Liver (tissue), 9 donors: ENCODE results near the gene MTHFD1. TPM values are rescaled to one million over a fixed set of nuclear protein-coding genes. Genes with fewer than 3 reads are reported as not detected.
A peak's percentile ranks its signal among the peaks of the same experiment; 100 is the strongest.

Source experiments
- DNase-seq: peaks from one replicate; pipeline ENCODE4 v3.0.0-alpha.2; 2017; ENCODE audit warnings: low spot score
- H3K27ac ChIP-seq, 2 donors: one replicate each; pipeline ENCODE4 v1.7.0; 2013; ENCODE audit warnings: inconsistent platforms in 2 of 2, low read length in 2 of 2, control low read depth in 1 of 2, low read depth in 1 of 2, mild to moderate bottlenecking in 1 of 2
- H3K27me3 ChIP-seq, 4 donors: one replicate each; pipeline versions ENCODE4 v1.6.1 to v1.7.0; 2013; ENCODE audit warnings: low read length in 3 of 4, inconsistent platforms in 1 of 4, mild to moderate bottlenecking in 1 of 4, moderate library complexity in 1 of 4; ENCODE audit not compliant: control insufficient read depth in 4 of 4, insufficient read depth in 4 of 4
- H3K36me3 ChIP-seq, 4 donors: one replicate each; pipeline versions ENCODE4 v1.6.1 to v1.7.0; 2013; ENCODE audit warnings: low read length in 3 of 4, mild to moderate bottlenecking in 3 of 4, low read depth in 1 of 4, moderate library complexity in 1 of 4; ENCODE audit not compliant: control insufficient read depth in 4 of 4, insufficient read depth in 3 of 4
- H3K4me1 ChIP-seq, 4 donors: one replicate each; pipeline versions ENCODE4 v1.6.1 to v1.7.0; 2013; ENCODE audit warnings: low read length in 3 of 4, mild to moderate bottlenecking in 3 of 4, moderate library complexity in 1 of 4; ENCODE audit not compliant: control insufficient read depth in 4 of 4, insufficient read depth in 4 of 4
- H3K4me3 ChIP-seq, 3 donors: one replicate each; pipeline versions ENCODE4 v1.6.1 to v1.7.0; 2013; ENCODE audit warnings: low read length in 3 of 3, control low read depth in 1 of 3, low read depth in 1 of 3, mild to moderate bottlenecking in 1 of 3
- H3K9ac ChIP-seq, 2 donors: one replicate each; pipeline ENCODE4 v1.7.0; 2013; ENCODE audit warnings: low read length in 2 of 2, mild to moderate bottlenecking in 2 of 2, moderate library complexity in 2 of 2, control low read depth in 1 of 2, low read depth in 1 of 2
- H3K9me3 ChIP-seq, 4 donors: one replicate each; pipeline versions ENCODE4 v1.6.1 to v1.7.0; 2013; ENCODE audit warnings: low read length in 3 of 4; ENCODE audit not compliant: control insufficient read depth in 4 of 4
- ATF3 ChIP-seq: IDR thresholded peaks from 2 replicates; pipeline ENCODE4 v1.6.1; 2016; ENCODE audit warnings: antibody characterized with exemption
- CTCF ChIP-seq: fragments of 150-350 bp; IDR thresholded peaks from 2 replicates; pipeline ENCODE4 v1.5.1; 2017; ENCODE audit warnings: improper control_type of control experiment, low read depth, low read length; ENCODE audit not compliant: missing input control
- EGR1 ChIP-seq, 2 donors: IDR thresholded peaks; 2 replicates each; pipeline ENCODE4 v1.6.1; 2016 to 2018; ENCODE audit warnings: antibody characterized with exemption in 2 of 2, low read depth in 2 of 2
- FOXA1 ChIP-seq: IDR thresholded peaks from 2 replicates; pipeline ENCODE4 v1.6.1; 2016; ENCODE audit warnings: antibody characterized with exemption
- FOXA2 ChIP-seq: IDR thresholded peaks from 2 replicates; pipeline ENCODE4 v1.6.1; 2016; ENCODE audit warnings: antibody characterized with exemption
- GABPA ChIP-seq, 2 donors: IDR thresholded peaks in 1 of 2; conservative IDR thresholded peaks in 1 of 2; 2 replicates each; pipeline ENCODE4 v1.6.1; 2016; ENCODE audit warnings: antibody characterized with exemption in 2 of 2, mild to moderate bottlenecking in 1 of 2, moderate library complexity in 1 of 2
- HNF4A ChIP-seq, 2 donors: conservative IDR thresholded peaks; 2 replicates each; pipeline ENCODE4 v1.6.1; 2016; ENCODE audit warnings: antibody characterized with exemption in 2 of 2, mild to moderate bottlenecking in 2 of 2
- HNF4G ChIP-seq: IDR thresholded peaks from 2 replicates; pipeline ENCODE4 v1.6.1; 2016; ENCODE audit warnings: antibody characterized with exemption
- JUND ChIP-seq, 2 donors: IDR thresholded peaks; 2 replicates each; pipeline ENCODE4 v1.6.1; 2016; ENCODE audit warnings: antibody characterized with exemption in 2 of 2
- MAX ChIP-seq: IDR thresholded peaks from 2 replicates; pipeline ENCODE4 v1.6.1; 2016; ENCODE audit warnings: antibody characterized with exemption
- NR2F2 ChIP-seq: IDR thresholded peaks from 2 replicates; pipeline ENCODE4 v1.6.1; 2016; ENCODE audit warnings: antibody characterized with exemption
- RAD21 ChIP-seq, 2 donors: IDR thresholded peaks; 2 replicates each; pipeline ENCODE4 v1.6.1; 2016; ENCODE audit warnings: antibody characterized with exemption in 2 of 2, mild to moderate bottlenecking in 2 of 2
- REST ChIP-seq: IDR thresholded peaks from 2 replicates; pipeline ENCODE4 v1.6.1; 2016; ENCODE audit warnings: antibody characterized with exemption, mild to moderate bottlenecking
- RXRA ChIP-seq, 2 donors: IDR thresholded peaks; 2 replicates each; pipeline ENCODE4 v1.6.1; 2017 to 2018; ENCODE audit warnings: antibody characterized with exemption in 2 of 2, mild to moderate bottlenecking in 1 of 2
- SP1 ChIP-seq: IDR thresholded peaks from 2 replicates; pipeline ENCODE4 v1.6.1; 2018; ENCODE audit warnings: antibody characterized with exemption, mild to moderate bottlenecking
- TAF1 ChIP-seq: conservative IDR thresholded peaks from 2 replicates; pipeline ENCODE4 v1.6.1; 2016; ENCODE audit warnings: antibody characterized with exemption, mild to moderate bottlenecking
- YY1 ChIP-seq: IDR thresholded peaks from 2 replicates; pipeline ENCODE4 v1.6.1; 2016; ENCODE audit warnings: antibody characterized with exemption, mild to moderate bottlenecking
- ZBTB33 ChIP-seq: IDR thresholded peaks from 2 replicates; pipeline ENCODE4 v1.6.1; 2016; ENCODE audit warnings: antibody characterized with exemption
- WGBS: extraction: QIAGEN DNeasy Blood & Tissue Kit; methylation state at CpG from one replicate; pipeline ENCODE4 v1.1.7; 2013; 5-methylcytosine and 5-hydroxymethylcytosine counted together
- polyA plus RNA-seq, 2 donors: library from polyadenylated mRNA; stranded (reverse) in 1 of 2; unstranded in 1 of 2; fragments of 200-250 nt in 1 of 2; fragments of >200 nt in 1 of 2; fragmentation: Nextera tagmentation in 1 of 2; extraction: Ambion mirVana in 1 of 2; gene quantifications; one replicate each; pipeline versions ENCODE4 v1.2.1 to v1.2.3, GENCODE V29; 2013 to 2015
- total RNA-seq, 2 donors: library from RNA; depleted of rRNA; stranded (reverse); fragments of >200 nt; gene quantifications; one replicate each; pipeline ENCODE4 v1.2.3, GENCODE V29; 2014
- donor health status: healthy.
- donor health status: healthy.
- donor health status: healthy.
- donor health status: healthy.
- donor health status: healthy.

The MTHFD1 gene
- total and polyA plus RNA-seq, 4 donors: 43.8 to 203 (median 122) TPM

- H3K9ac ChIP-seq: no peak overlapping the region
- H3K4me3 ChIP-seq: no peak overlapping the region
- peak overlapping the region; percentile 58 to 77 for H3K27ac ChIP-seq
- peaks cover 1 to 9% (median 3%) of the 10 kb centered on the region in 4 donors for H3K36me3 ChIP-seq
- peaks cover 2 to 76% (median 56%) of the 10 kb centered on the region in 4 donors for H3K4me1 ChIP-seq
- TF ChIP-seq ZBTB33 (peak; percentile 76), GABPA (IDR thresholded peaks at IDR 0.05 in 1 of 2, conservative IDR thresholded peaks at IDR 0.05 in 1 of 2) (no peak), REST (peak; percentile 56), TAF1 (no peak), JUND (IDR thresholded peaks at IDR 0.05) (peak; percentile 39 to 69), FOXA1 (peak; percentile 79), NR2F2 (no peak), YY1 (peak; percentile 92), HNF4G (peak; percentile 47), SP1 (peak; percentile 71), CTCF (no peak), EGR1 (IDR thresholded peaks at IDR 0.05; ENCODE audit: low read depth in 2 of 2) (no peak), MAX (peak; percentile 73), RAD21 (IDR thresholded peaks at IDR 0.05) (peak; percentile 10 to 18), HNF4A (conservative IDR thresholded peaks at IDR 0.05) (peak; percentile 93 to 94), RXRA (IDR thresholded peaks at IDR 0.05) (peak; percentile 52 to 74), FOXA2 (peak; percentile 87), ATF3 (peak; percentile 30)
- no peaks in the 10 kb centered on the region for H3K9me3 ChIP-seq
- DNase-seq: no peak
- 43% methylated on average over 4 of the region's 4 CpGs for WGBS
- no peaks in the 10 kb centered on the region for H3K27me3 ChIP-seq
Observed at GRCh38 chr14:64405295-64405694, 17.1 kb downstream of the MTHFD1 start.
